Psoas muscle (tissue), 8 donors: ENCODE measurements around the gene TSSC4. TPM values are rescaled to one million over a fixed set of nuclear protein-coding genes. Genes with fewer than 3 reads are reported as not detected.

Source experiments
- ATAC-seq, 4 donors: fragments of 200-7000 bp; cut with Tn5 transposase; one replicate each; pipeline ENCODE4 v1.9.1; 2020; ENCODE audit warnings: moderate library complexity in 3 of 4, mild to moderate bottlenecking in 2 of 4
- DNase-seq, 2 donors: peaks; one replicate each; pipeline ENCODE4 v3.0.0-alpha.2; 2020
- H3K27ac ChIP-seq: fragments of 200-600 bp; one replicate; pipeline ENCODE4 v1.8.0; 2022
- H3K27me3 ChIP-seq, 3 donors: fragments of 200-600 bp in 1 of 3; one replicate each; pipeline versions ENCODE4 v1.6.1 to v1.8.0; 2013 to 2022; ENCODE audit warnings: low read length in 2 of 3, mild to moderate bottlenecking in 2 of 3, moderate library complexity in 1 of 3; ENCODE audit not compliant: insufficient read depth in 3 of 3
- H3K36me3 ChIP-seq, 2 donors: fragments of 200-600 bp in 1 of 2; one replicate each; pipeline versions ENCODE4 v1.6.1 to v1.8.0; 2013 to 2022; ENCODE audit warnings: low read depth in 1 of 2, mild to moderate bottlenecking in 1 of 2, moderate library complexity in 1 of 2; ENCODE audit not compliant: insufficient read depth in 1 of 2
- H3K4me1 ChIP-seq: fragments of 200-600 bp; one replicate; pipeline ENCODE4 v1.8.0; 2022
- H3K4me3 ChIP-seq: fragments of 200-600 bp; one replicate; pipeline ENCODE4 v1.8.0; 2022; ENCODE audit warnings: mild to moderate bottlenecking
- H3K9me3 ChIP-seq: fragments of 200-600 bp; one replicate; pipeline ENCODE4 v1.8.0; 2022
- WGBS, 3 donors: extraction: QIAGEN DNeasy Blood & Tissue Kit; methylation state at CpG; one replicate each; pipeline versions ENCODE4 v1.1.6 to v1.1.7; 2013; 5-methylcytosine and 5-hydroxymethylcytosine counted together
- intact Hi-C, 2 donors: fragments of 100-400 bp; cut with DNase I; formaldehyde crosslinking; loops; one replicate each; pipeline versions ENCODE4 v1.11.0 to v1.14.2; 2022
- polyA plus RNA-seq, 3 donors: library from polyadenylated mRNA; stranded (reverse); fragments of 200-250 nt; gene quantifications; one replicate each; pipeline ENCODE4 v1.2.3, GENCODE V29; 2013
- total RNA-seq, 4 donors: library from RNA; stranded (reverse); fragmentation: NEBNext Ultra II Directional in 2 of 4; extraction: Animal tissue kit (Norgen Biotek cat#: 25700) in 2 of 4; gene quantifications; one replicate each; pipeline versions ENCODE4 v1.2.1 to v1.2.4, GENCODE V29; 2021 to 2023
- TF ChIP-seq, protein P1 (sequence below): fragments of 200-600 bp; IDR thresholded peaks from one replicate; pipeline ENCODE4 v1.8.0; 2022; ENCODE audit warnings: antibody characterized with exemption
- donor health status: healthy with polysubstance abuse.
- donor health status: DM: no; HTN: no; CAD: no; lungs with moderate emphysema.
- donor health status: Bipolar disorder and iron deficiency.
- donor health status: healthy.
- donor health status: DM: yes; HTN: yes; CAD: no.
- donor health status: DM: no; HTN: no; CAD: no.
- donor health status: DM: no; HTN: no; CAD: no.
- donor health status: DM: yes; HTN: yes; CAD: no.

TSSC4 gene
- total and polyA plus RNA-seq, 7 donors = 43.4 to 114 (median 65.5) TPM

DNA sequence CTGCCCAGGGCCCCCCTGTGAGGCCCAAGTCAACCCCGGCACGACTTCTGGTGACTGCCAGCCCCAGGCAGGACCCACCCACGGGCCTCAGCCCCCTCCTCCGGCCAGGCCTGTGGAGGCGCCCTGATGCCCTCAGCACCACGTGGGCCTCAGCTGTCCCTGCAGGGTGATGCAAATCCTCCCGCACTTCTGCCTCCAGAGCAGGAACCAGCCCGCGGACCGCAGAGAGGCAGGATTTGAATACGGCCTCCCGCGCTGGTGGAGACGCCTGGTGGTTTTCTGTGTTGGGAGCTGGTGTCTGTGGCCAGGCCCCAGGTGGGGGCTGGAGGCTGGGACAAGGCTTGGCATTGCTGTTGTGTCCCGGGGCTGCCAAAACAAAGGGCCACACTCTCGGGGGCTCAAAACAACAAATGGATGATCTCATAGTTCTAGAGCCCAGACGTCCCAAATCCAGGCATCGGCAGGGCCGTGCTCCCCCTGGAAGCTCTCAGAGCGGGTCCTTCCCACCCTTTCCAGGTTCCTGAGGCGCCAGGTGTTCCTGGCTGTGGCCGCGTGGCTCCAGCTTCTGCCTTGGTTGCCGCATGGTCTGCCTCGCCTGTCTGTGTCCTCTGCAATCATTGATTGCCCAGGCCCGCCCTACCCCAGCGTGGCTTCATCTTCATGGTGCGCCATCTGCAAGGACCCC, 24.4 kb downstream of the TSSC4 start:
- TF ChIP-seq, protein P1, sequence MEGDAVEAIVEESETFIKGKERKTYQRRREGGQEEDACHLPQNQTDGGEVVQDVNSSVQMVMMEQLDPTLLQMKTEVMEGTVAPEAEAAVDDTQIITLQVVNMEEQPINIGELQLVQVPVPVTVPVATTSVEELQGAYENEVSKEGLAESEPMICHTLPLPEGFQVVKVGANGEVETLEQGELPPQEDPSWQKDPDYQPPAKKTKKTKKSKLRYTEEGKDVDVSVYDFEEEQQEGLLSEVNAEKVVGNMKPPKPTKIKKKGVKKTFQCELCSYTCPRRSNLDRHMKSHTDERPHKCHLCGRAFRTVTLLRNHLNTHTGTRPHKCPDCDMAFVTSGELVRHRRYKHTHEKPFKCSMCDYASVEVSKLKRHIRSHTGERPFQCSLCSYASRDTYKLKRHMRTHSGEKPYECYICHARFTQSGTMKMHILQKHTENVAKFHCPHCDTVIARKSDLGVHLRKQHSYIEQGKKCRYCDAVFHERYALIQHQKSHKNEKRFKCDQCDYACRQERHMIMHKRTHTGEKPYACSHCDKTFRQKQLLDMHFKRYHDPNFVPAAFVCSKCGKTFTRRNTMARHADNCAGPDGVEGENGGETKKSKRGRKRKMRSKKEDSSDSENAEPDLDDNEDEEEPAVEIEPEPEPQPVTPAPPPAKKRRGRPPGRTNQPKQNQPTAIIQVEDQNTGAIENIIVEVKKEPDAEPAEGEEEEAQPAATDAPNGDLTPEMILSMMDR = no peak
- peaks cover 0 to 6% (median 2%) of the 10 kb centered on the region in 3 donors for H3K27me3 ChIP-seq
- intact Hi-C loops = loop anchor here in 1 of 2 donors (5.0 to 10.0 kb wide), 2 partner anchors 228 to 470 kb away; no protein-coding TSS in a partner anchor
- ATAC-seq (no peak), DNase-seq (peak in 1 of 2 donors; percentile 40)
- no peaks in the 10 kb centered on the region for H3K9me3 ChIP-seq
- H3K4me3 ChIP-seq = no peak overlapping the region
- no peaks in the 10 kb centered on the region for H3K36me3 ChIP-seq
- H3K4me1 ChIP-seq = no peaks in the 10 kb centered on the region
- no peak overlapping the region for H3K27ac ChIP-seq
- 66 to 75% (median 67%) methylated on average over 26 to 28 of the region's 28 CpGs for WGBS, 3 donors

DNA sequence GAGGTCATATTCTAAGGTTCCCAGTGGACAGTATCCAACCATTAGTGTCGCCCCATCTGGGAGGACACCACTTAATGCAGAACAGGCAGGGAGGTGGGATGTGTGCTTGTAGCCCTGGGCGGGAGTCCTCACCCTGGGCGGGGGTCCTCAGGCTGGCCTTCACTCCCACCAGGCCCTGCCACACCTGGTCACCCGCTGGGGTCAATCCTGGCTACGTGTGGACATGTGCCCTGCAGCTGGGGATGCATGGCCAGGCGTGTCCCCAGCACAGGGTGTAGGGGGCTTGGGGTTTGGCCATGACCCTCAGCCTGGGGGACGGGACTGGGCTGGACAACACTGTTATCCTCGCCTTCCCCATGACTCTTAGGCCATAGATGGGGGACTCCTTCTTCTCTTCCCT, 25.0 kb downstream of the TSSC4 start:
- 76 to 86% (median 84%) methylated on average over 8 of the region's 8 CpGs for WGBS, 3 donors
- intact Hi-C loops = loop anchor here in 1 of 2 donors (10.0 kb wide), 1 partner anchor 469 kb away; no protein-coding TSS in a partner anchor
- H3K4me1 ChIP-seq = no peaks in the 10 kb centered on the region

GRCh38 chr11:2426221-2426620, 25.7 kb downstream of the TSSC4 start:
- TF ChIP-seq, protein P1 = no peak
- no peaks in the 10 kb centered on the region for H3K9me3 ChIP-seq
- no peak for ATAC-seq

More for the DNA sequence above, 25.0 kb downstream of the TSSC4 start:
- ATAC-seq (no peak), DNase-seq (no peak)
- Histone ChIP-seq H3K27ac (no peak overlapping the region), H3K36me3 (no peaks in the 10 kb centered on the region), H3K9me3 (no peaks in the 10 kb centered on the region), H3K27me3 (peaks cover 0 to 6% (median 2%) of the 10 kb centered on the region in 3 donors), H3K4me3 (no peak overlapping the region)
- TF ChIP-seq, protein P1 = no peak

DNA sequence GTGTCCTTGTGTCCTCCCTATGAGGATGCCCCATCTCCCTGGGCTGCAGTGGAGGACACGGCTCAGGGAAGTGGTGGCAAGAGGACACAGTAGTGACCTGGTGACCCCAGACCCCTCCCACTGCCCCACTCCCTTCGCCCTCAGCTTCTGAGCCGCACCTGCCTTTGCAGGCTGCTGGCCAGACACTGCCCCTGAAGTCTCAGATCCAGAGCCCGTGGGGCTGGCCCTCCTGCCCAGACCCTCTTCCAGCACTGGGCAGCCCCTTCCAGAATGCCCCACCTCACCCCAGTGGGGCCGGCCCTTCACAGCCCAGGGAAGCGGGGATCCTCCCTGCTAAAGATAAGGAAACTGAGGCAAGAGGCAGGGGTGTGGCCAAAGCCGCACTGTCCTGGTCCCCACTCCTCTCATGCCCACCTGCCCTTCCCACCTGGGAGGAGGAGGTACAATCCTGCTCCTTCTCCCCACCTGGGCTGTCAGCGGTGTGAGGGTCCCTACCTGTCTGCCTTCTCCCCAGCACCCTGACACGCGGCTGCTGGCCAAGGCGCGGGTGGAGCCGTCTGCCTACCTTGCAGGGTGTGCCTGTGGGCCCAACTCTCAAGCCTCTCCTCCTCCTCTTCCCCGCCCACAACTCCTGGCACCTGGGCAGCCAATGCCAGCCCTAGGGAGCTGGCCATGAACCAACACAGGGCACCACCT, 26.4 kb downstream of the TSSC4 start:
- Histone ChIP-seq H3K4me1 (no peaks in the 10 kb centered on the region), H3K27me3 (peaks cover 0 to 6% (median 2%) of the 10 kb centered on the region in 3 donors), H3K27ac (no peak overlapping the region), H3K9me3 (no peaks in the 10 kb centered on the region), H3K4me3 (no peak overlapping the region), H3K36me3 (no peaks in the 10 kb centered on the region)
- intact Hi-C loops = loop anchor here in 1 of 2 donors (10.0 kb wide), 1 partner anchor 468 kb away; no protein-coding TSS in a partner anchor
- WGBS, 3 donors = 82 to 85% (median 82%) methylated on average over 13 to 14 of the region's 14 CpGs
- DNase-seq = no peak
- TF ChIP-seq, protein P1 = no peak
- no peak for ATAC-seq

More at GRCh38 chr11:2426221-2426620, 25.7 kb downstream of the TSSC4 start:
- H3K4me3 ChIP-seq = no peak overlapping the region
- no peak overlapping the region for H3K27ac ChIP-seq
- no peaks in the 10 kb centered on the region for H3K4me1 ChIP-seq
- no peaks in the 10 kb centered on the region for H3K36me3 ChIP-seq
- intact Hi-C loops = loop anchor here in 1 of 2 donors (10.0 kb wide), 1 partner anchor 469 kb away; no protein-coding TSS in a partner anchor
- 82 to 87% (median 85%) methylated on average over 10 to 13 of the region's 13 CpGs for WGBS, 3 donors
- H3K27me3 ChIP-seq = peaks cover 0 to 6% (median 2%) of the 10 kb centered on the region in 3 donors
- DNase-seq = no peak
